ENCODE measurements around the gene ROPN1L. TPM values are rescaled to one million over a fixed set of nuclear protein-coding genes. Genes with fewer than 3 reads are reported as not detected.

The ROPN1L gene
- total and polyA plus RNA-seq, 2 of the 13 experiments (the other 11 are each of a cell fraction or from before 2014, with no cell fraction given): not detected

- TF ChIP-seq ZHX1 (CRISPR knock-in tag; IDR thresholded peaks at IDR 0.05; ENCODE audit: low read depth) (no peak), MAZ (IDR thresholded peaks at IDR 0.05; ENCODE audit: borderline replicate concordance, low read depth, low read length) (peak; percentile 73), MAZ (CRISPR knock-in tag; IDR thresholded peaks at IDR 0.05; ENCODE audit: low read depth) (0 out of 2 replicates have a peak, but pooled peaks have one; percentile 20), JUN (CRISPR knock-in tag; IDR thresholded peaks at IDR 0.05) (no peak), HNRNPL (IDR thresholded peaks at IDR 0.05; ENCODE audit: low read depth, low read length) (0 out of 2 replicates have a peak, but pooled peaks have one; percentile 7), ZNF570 (CRISPR knock-in tag; IDR thresholded peaks at IDR 0.05; ENCODE audit: borderline replicate concordance) (no peak), ZNF607 (CRISPR knock-in tag; IDR thresholded peaks at IDR 0.05; ENCODE audit: borderline replicate concordance) (no peak), ZNF414 (CRISPR knock-in tag; IDR thresholded peaks at IDR 0.05) (no peak), ZNF18 (CRISPR knock-in tag; IDR thresholded peaks at IDR 0.05; ENCODE audit: insufficient replicate concordance) (no peak), RNF2 (conservative IDR thresholded peaks at IDR 0.05; ENCODE audit: low read depth) (peak; percentile 45), ZNF720 (CRISPR knock-in tag; IDR thresholded peaks at IDR 0.05) (no peak), HNRNPLL (IDR thresholded peaks at IDR 0.05; ENCODE audit: low read depth, low read length, poor library complexity, severe bottlenecking) (no peak), SP5 (CRISPR knock-in tag; IDR thresholded peaks at IDR 0.05; ENCODE audit: borderline replicate concordance, low read depth) (no peak), AGO1 (IDR thresholded peaks at IDR 0.05; ENCODE audit: low read depth, low read length, poor library complexity, severe bottlenecking) (no peak), WIZ (CRISPR knock-in tag; IDR thresholded peaks at IDR 0.05) (no peak), FOXA1 (IDR thresholded peaks at IDR 0.05) (no peak), FOXA1 (CRISPR knock-in tag; IDR thresholded peaks at IDR 0.05) (no peak), ZNF3 (CRISPR knock-in tag; IDR thresholded peaks at IDR 0.05) (no peak), ZFP36 (IDR thresholded peaks at IDR 0.05; ENCODE audit: borderline replicate concordance, low read depth, low read length, partially characterized antibody) (no peak), POGK (CRISPR knock-in tag; conservative IDR thresholded peaks at IDR 0.05) (0 out of 2 replicates have a peak, but pooled peaks have one; percentile 14), KDM6A (CRISPR knock-in tag; IDR thresholded peaks at IDR 0.05; ENCODE audit: low read depth) (no peak), RORA (CRISPR knock-in tag; IDR thresholded peaks at IDR 0.05) (no peak), RFXANK (CRISPR knock-in tag; IDR thresholded peaks at IDR 0.05) (no peak), GABPB1 (CRISPR knock-in tag; IDR thresholded peaks at IDR 0.05) (peak; percentile 45; the same call in 1 of the 2 replicates)
Observed at GRCh38 chr5:10441083-10441991, at the start of gene ROPN1L (continued).
